GM12878 (cell line): ENCODE results near the gene ING5. TPM values are rescaled to one million over a fixed set of nuclear protein-coding genes. Genes with fewer than 3 reads are reported as not detected.

Experiments
- ATAC-seq: fragments of 200-7000 bp; cut with Tn5 transposase; 3 replicates; pipeline ENCODE4 v1.9.1; 2020; ENCODE audit warnings: mild to moderate bottlenecking, moderate library complexity
- BruUV-seq: library from RNA; stranded (reverse); fragments of 400-500 nt; replicated peaks from 2 replicates; lab custom pipeline; 2021; lab: Mats Ljungman, UMichigan
- CTCF ChIA-PET: fragments of 300-600 bp; sonication (Branson Sonifier 250); formaldehyde crosslinking; extraction: SDS; loops from one replicate; lab custom pipeline; 2021; ENCODE audit warnings: inconsistent platforms; lab: Yijun Ruan, JAX
- POLR2A ChIA-PET: fragments of 350-600 bp; formaldehyde crosslinking; extraction: SDS; loops from one replicate; lab custom pipeline; 2021; ENCODE audit warnings: inconsistent platforms; lab: Charles Lee
- RAD21 ChIA-PET: fragments of 300-600 bp; sonication (Branson Sonifier 250); formaldehyde crosslinking; loops from one replicate; lab custom pipeline; 2023; ENCODE audit warnings: antibody characterized with exemption; ENCODE audit not compliant: unreplicated experiment; lab: Charles Lee
- SMC1A ChIA-PET: fragments of 300-600 bp; sonication (Branson Sonifier 250); formaldehyde crosslinking; loops from one replicate; lab custom pipeline; 2023; ENCODE audit not compliant: unreplicated experiment, uncharacterized antibody; lab: Charles Lee
- DNase-seq: peaks from one replicate; pipeline ENCODE4 v3.0.0-alpha.2; 2011; ENCODE audit warnings: low read depth, low spot score
- FAIRE-seq: peaks from 3 replicates; lab custom pipeline; 2011; peaks lifted over from hg19 to GRCh38; lab: Jason Lieb, UNC
- H2AFZ ChIP-seq: 2 replicates; pipeline ENCODE4 v1.6.0; 2011; ENCODE audit warnings: low read depth, low read length, control low read depth; ENCODE audit not compliant: control insufficient read depth
- H3K27ac ChIP-seq: 2 replicates; pipeline ENCODE4 v1.5.1; 2011; ENCODE audit warnings: control low read depth; ENCODE audit not compliant: control insufficient read depth, insufficient read depth
- H3K27me3 ChIP-seq, 2 experiments: replicated peaks in 1 of 2; 2 replicates each; pipeline versions ENCODE4 v1.6.0 to v1.6.1; 2011; ENCODE audit warnings: low read length in 1 of 2; ENCODE audit not compliant: control insufficient read depth in 2 of 2, insufficient read depth in 2 of 2
- H3K36me3 ChIP-seq, 2 experiments: 2 replicates each; pipeline ENCODE4 v1.5.1; 2011; ENCODE audit warnings: low read length in 1 of 2; ENCODE audit not compliant: control insufficient read depth in 2 of 2, insufficient read depth in 2 of 2
- H3K4me1 ChIP-seq: 2 replicates; pipeline ENCODE4 v1.6.1; 2011; ENCODE audit warnings: mild to moderate bottlenecking, low read length, moderate library complexity, mixed read lengths; ENCODE audit not compliant: control insufficient read depth, insufficient read depth
- H3K4me2 ChIP-seq: 2 replicates; pipeline ENCODE4 v1.6.0; 2011; ENCODE audit warnings: control low read depth; ENCODE audit not compliant: control insufficient read depth, insufficient read depth
- H3K4me3 ChIP-seq: fragments of 200-600 bp; sonication (generic); 2 replicates; pipeline ENCODE4 v1.5.1; 2016
- H3K79me2 ChIP-seq: 2 replicates; pipeline ENCODE4 v1.6.0; 2011; ENCODE audit warnings: low read length; ENCODE audit not compliant: control insufficient read depth, insufficient read depth
- H3K9ac ChIP-seq: 2 replicates; pipeline ENCODE4 v1.8.0; 2011; ENCODE audit warnings: low read length, control low read depth, mixed read lengths; ENCODE audit not compliant: control insufficient read depth, insufficient read depth
- H3K9me3 ChIP-seq: replicated peaks from 3 replicates; pipeline ENCODE4 v1.5.1; 2011; ENCODE audit warnings: mild to moderate bottlenecking, low read length; ENCODE audit not compliant: control insufficient read depth, insufficient read depth
- H4K20me1 ChIP-seq: 2 replicates; pipeline ENCODE4 v1.6.0; 2011; ENCODE audit not compliant: control insufficient read depth, insufficient read depth
- KLF5 ChIP-seq: fragments of 450-650 bp; IDR thresholded peaks from 2 replicates; pipeline ENCODE4 v1.6.1; 2014; ENCODE audit warnings: mild to moderate bottlenecking; ENCODE audit not compliant: partially characterized antibody
- PML ChIP-seq: IDR thresholded peaks from 2 replicates; pipeline ENCODE4 v1.6.1; 2012; ENCODE audit warnings: low read length, inconsistent platforms
- RAD51 ChIP-seq: fragments of 450-650 bp; IDR thresholded peaks from 2 replicates; pipeline ENCODE4 v1.6.1; 2016; ENCODE audit warnings: moderate library complexity, mild to moderate bottlenecking, inconsistent platforms
- SREBF2 ChIP-seq: IDR thresholded peaks from 2 replicates; pipeline ENCODE4 v1.6.1; 2012; ENCODE audit warnings: mild to moderate bottlenecking, low read length
- ZNF217 ChIP-seq: fragments of 450-650 bp; IDR thresholded peaks from 2 replicates; pipeline ENCODE4 v1.6.1; 2017; ENCODE audit warnings: antibody characterized with exemption, mild to moderate bottlenecking
- WGBS: methylation state at CpG from one replicate; pipeline ENCODE4 v1.1.6; 2016; ENCODE audit warnings: low lambda C conversion rate; ENCODE audit not compliant: insufficient replicate concordance, insufficient coverage; ENCODE audit errors: missing lambda C conversion rate; 5-methylcytosine and 5-hydroxymethylcytosine counted together
- in situ Hi-C: fragments of 300-500 bp; cut with MboI; formaldehyde crosslinking; loops from 9 replicates; pipeline ENCODE4 v1.14.3; 2018; ENCODE audit warnings: mixed read lengths
- intact Hi-C: fragments of 100-400 bp; cut with micrococcal nuclease; formaldehyde crosslinking; loops from one replicate; pipeline ENCODE4 v1.14.2; 2022; ENCODE audit not compliant: unreplicated experiment
- polyA plus RNA-seq, 11 experiments: library from polyadenylated mRNA; depleted of rRNA in 4 of 11; unstranded in 6 of 11; stranded (reverse) in 5 of 11; fragments of >200 nt; fragmentation: Nextera tagmentation in 4 of 11; fragmentation: Illumina TruSeq in 1 of 11; extraction: Ambion mirVana in 4 of 11; extraction: Trizol in 1 of 11; gene quantifications; 1 replicate in 1 of 11; 2 replicates in 10 of 11; pipeline versions ENCODE4 v1.2.1 to v1.2.3, GENCODE V29; 2011 to 2016; ENCODE audit warnings: inconsistent platforms in 2 of 11, missing spikeins in 2 of 11, low read depth in 1 of 11
- total RNA-seq, 4 experiments: library from RNA; depleted of rRNA in 3 of 4; stranded (reverse); fragments of >200 nt in 3 of 4; fragmentation: Illumina TruSeq in 1 of 4; extraction: Trizol in 1 of 4; gene quantifications; 2 replicates each; pipeline versions ENCODE4 v1.2.1 to v1.2.3, GENCODE V29; 2013 to 2021
- TF ChIP-seq, protein P1 (sequence below): fragments of 450-650 bp; conservative IDR thresholded peaks from 2 replicates; pipeline ENCODE4 v1.6.1; 2017; ENCODE audit warnings: mild to moderate bottlenecking, moderate library complexity

Gene ING5
- total and polyA plus RNA-seq, 10 of the 15 experiments (the other 5 are each of a cell fraction or from before 2014, with no cell fraction given): 10.0 to 46.1 (median 27.2) TPM

GRCh38 chr2:241673189-241673663, 28.6 kb upstream of the ING5 start:
- no peaks in the 10 kb centered on the region for H3K27me3 ChIP-seq
- TF ChIP-seq ZNF217 (no peak), RAD51 (no peak), PML (no peak), KLF5 (no peak), SREBF2 (no peak)
- TF ChIP-seq, protein P1, sequence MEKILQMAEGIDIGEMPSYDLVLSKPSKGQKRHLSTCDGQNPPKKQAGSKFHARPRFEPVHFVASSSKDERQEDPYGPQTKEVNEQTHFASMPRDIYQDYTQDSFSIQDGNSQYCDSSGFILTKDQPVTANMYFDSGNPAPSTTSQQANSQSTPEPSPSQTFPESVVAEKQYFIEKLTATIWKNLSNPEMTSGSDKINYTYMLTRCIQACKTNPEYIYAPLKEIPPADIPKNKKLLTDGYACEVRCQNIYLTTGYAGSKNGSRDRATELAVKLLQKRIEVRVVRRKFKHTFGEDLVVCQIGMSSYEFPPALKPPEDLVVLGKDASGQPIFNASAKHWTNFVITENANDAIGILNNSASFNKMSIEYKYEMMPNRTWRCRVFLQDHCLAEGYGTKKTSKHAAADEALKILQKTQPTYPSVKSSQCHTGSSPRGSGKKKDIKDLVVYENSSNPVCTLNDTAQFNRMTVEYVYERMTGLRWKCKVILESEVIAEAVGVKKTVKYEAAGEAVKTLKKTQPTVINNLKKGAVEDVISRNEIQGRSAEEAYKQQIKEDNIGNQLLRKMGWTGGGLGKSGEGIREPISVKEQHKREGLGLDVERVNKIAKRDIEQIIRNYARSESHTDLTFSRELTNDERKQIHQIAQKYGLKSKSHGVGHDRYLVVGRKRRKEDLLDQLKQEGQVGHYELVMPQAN: no peak
- H3K9ac ChIP-seq: no peak overlapping the region
- POLR2A ChIA-PET: no interaction called here
- CTCF ChIA-PET: no interaction called here
- RAD21 ChIA-PET: no interaction called here
- SMC1A ChIA-PET: no interaction called here
- H3K79me2 ChIP-seq: no peaks in the 10 kb centered on the region
- ATAC-seq: no peak
- H3K36me3 ChIP-seq: peaks cover 0 to 10% of the 10 kb centered on the region in 2 experiments; a peak in 3 of 4 replicates
- no peak overlapping the region for H3K27ac ChIP-seq
- FAIRE-seq: no peak
- H3K4me2 ChIP-seq: no peak overlapping the region
- intact Hi-C loops (no loop called here), in situ Hi-C loops (no loop called here)
- H2AFZ ChIP-seq: no peak overlapping the region
- H3K4me1 ChIP-seq: no peaks in the 10 kb centered on the region
- H3K4me3 ChIP-seq: no peak overlapping the region
- BruUV-seq: no TSS peak
- H3K9me3 ChIP-seq: no peaks in the 10 kb centered on the region
- no peaks in the 10 kb centered on the region for H4K20me1 ChIP-seq
- no peak for DNase-seq
- WGBS: 70% methylated on average over 18 of the region's 18 CpGs
